ENCODE results near the gene RPN2. TPM values are rescaled to one million over a fixed set of nuclear protein-coding genes. Genes with fewer than 3 reads are reported as not detected.

Gene RPN2
- total RNA-seq, 4 donors from 2014 or later = 74.4 to 161 (median 107) TPM

DNA sequence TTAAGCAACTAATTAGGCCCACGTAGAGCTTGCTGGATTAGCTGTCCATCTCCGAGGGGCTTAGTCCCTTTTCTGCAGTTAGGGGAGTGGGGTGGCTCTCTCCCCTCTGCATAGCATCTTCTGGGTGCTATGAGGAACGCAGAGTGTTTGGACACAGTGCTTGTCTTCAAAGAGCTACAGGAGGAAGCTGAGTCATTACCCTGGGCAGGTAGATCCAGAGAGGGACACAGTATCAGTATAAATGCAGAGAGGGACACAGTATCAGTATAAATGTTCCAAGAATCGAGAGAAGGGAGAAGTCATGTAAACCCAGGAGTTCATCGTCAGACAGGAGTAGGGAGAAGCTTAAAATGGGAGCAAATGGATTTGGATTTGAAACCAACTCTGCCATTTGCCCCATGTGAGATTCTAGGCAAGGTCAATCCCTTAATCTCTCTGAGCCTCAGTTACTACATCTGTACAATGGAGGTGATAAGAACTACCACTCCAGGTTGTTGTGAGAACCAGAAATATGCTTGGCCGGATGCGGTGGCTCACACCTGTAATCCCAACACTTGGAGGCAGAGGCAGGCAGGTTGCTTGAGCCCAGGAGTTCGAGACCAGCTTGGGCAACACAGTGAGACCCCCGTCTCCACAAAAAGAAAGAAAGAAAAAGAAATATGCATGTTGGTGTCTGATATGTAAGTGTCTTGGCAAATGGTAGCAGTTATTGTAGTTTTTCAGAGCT, 88.0 kb downstream of the RPN2 start:
- no peak for TF ChIP-seq POLR2A (IDR thresholded peaks at IDR 0.05)
- TF ChIP-seq, protein P1, sequence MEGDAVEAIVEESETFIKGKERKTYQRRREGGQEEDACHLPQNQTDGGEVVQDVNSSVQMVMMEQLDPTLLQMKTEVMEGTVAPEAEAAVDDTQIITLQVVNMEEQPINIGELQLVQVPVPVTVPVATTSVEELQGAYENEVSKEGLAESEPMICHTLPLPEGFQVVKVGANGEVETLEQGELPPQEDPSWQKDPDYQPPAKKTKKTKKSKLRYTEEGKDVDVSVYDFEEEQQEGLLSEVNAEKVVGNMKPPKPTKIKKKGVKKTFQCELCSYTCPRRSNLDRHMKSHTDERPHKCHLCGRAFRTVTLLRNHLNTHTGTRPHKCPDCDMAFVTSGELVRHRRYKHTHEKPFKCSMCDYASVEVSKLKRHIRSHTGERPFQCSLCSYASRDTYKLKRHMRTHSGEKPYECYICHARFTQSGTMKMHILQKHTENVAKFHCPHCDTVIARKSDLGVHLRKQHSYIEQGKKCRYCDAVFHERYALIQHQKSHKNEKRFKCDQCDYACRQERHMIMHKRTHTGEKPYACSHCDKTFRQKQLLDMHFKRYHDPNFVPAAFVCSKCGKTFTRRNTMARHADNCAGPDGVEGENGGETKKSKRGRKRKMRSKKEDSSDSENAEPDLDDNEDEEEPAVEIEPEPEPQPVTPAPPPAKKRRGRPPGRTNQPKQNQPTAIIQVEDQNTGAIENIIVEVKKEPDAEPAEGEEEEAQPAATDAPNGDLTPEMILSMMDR (IDR thresholded peaks at IDR 0.05) = no peak
- DNase-seq = no peak
- no peaks in the 10 kb centered on the region for H3K27me3 ChIP-seq
- H3K36me3 ChIP-seq = no peaks in the 10 kb centered on the region
- no peak overlapping the region for H3K4me3 ChIP-seq
- intact Hi-C loops (cut with DNase I; ENCODE audit: low total_unique reads) = no loop called here
- H3K27ac ChIP-seq = no peak overlapping the region
- no peaks in the 10 kb centered on the region for H3K9me3 ChIP-seq
- H3K4me1 ChIP-seq = no peaks in the 10 kb centered on the region

DNA sequence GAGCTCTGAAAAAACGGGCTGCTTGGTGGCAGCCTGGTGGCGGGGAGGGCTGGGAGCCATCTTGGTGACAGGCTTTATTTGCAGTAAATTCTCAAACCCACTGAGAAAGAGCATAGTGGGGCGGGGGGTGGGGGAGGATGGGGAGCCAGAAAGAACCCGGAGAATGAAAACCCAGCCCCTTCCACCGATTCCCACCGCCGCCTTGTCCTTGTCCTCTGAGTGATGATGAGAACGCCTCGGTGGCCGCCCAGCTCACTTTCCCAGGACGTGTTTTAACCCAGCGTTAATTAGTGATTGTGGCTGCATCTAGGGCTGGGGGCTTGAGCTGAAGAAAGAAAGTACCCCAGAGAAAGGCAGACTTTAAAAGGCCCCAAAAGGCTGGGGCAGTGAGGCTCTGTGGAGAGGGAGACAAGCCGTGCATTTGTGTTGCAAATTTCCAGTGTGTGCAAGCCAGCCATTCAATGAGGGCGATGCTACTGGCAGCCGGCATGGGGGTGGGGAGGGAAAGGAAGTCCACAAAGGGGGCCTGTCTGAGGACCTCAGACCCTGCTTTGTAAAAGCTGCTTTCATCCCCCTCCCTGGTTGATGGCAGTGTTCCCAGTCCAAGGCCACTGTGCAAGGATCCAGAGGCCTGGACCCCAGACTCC, 88.7 kb downstream of the RPN2 start:
- DNase-seq = no peak
- H3K4me3 ChIP-seq = no peak overlapping the region
- intact Hi-C loops (cut with DNase I; ENCODE audit: low total_unique reads) = no loop called here
- H3K27ac ChIP-seq = no peak overlapping the region
- no peaks in the 10 kb centered on the region for H3K36me3 ChIP-seq
- TF ChIP-seq, protein P1 (IDR thresholded peaks at IDR 0.05) = no peak
- no peak for TF ChIP-seq POLR2A (IDR thresholded peaks at IDR 0.05)
- no peaks in the 10 kb centered on the region for H3K4me1 ChIP-seq
- H3K9me3 ChIP-seq = no peaks in the 10 kb centered on the region
- no peaks in the 10 kb centered on the region for H3K27me3 ChIP-seq

DNA sequence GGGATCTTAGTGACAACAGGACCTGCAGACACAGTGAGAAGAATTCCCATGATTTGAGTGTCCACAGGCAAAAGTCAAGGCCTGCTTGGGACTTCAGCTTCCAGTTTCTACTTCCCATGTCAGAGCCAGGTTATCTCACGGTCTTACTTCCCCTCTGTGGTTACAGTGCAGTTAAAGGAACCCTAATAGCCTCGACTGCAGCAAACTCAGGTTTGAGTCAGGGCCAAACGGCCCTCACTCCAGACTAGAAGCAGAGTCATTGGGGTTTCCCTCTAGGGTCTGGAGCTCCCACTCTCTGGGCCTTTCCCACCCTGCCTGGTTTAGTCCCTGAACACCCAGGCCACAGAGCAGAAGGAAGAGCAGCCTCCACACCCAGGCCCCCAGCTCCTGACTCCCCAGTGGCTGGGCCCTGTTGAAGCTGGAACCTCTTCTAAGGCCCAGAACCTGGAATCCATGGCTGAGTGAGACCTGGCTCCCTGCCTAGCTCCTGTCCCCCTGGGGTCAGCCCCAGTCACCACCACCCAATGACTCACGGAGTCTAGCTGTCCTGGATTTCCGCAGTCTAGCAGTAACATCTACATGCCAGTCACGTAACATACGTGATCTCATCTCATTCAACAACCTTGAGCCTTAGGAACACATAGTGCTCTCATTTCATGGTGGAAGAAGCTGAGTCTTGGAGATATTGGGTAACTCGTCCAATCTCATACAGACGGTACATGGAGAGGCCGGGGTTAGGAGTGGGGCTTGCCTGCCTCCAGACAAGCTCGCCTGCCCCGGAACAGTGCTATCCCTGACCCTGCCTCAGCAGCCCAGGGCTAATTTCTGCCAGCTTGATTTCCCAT, 91.7 kb downstream of the RPN2 start:
- H3K4me1 ChIP-seq = no peaks in the 10 kb centered on the region
- no peaks in the 10 kb centered on the region for H3K27me3 ChIP-seq
- no peaks in the 10 kb centered on the region for H3K9me3 ChIP-seq
- DNase-seq = no peak
- intact Hi-C loops (cut with DNase I; ENCODE audit: low total_unique reads) = loop anchor here (5.0 kb wide), 1 partner anchor 257 kb away; the partner anchor contains the start of gene BLCAP
- H3K4me3 ChIP-seq = no peak overlapping the region
- TF ChIP-seq, protein P1 (IDR thresholded peaks at IDR 0.05) = no peak
- TF ChIP-seq POLR2A (IDR thresholded peaks at IDR 0.05) = no peak
- no peak overlapping the region for H3K27ac ChIP-seq
- H3K36me3 ChIP-seq = no peaks in the 10 kb centered on the region

DNA sequence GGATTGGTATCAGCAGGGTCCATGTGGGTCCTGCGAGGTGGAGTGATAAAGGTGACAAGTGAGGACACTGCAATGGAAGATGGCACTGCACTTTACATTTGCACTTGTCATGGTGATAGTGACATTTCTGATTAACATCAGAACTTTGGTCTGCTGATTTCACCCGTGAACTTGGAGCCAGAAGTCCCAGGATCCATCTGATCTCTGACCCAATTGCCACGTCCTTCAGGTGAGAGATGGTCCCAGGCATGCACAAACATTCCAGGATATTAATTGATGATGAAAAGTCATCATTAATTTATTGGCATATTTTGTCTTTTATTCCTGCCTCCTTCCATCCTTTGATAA, 92.3 kb downstream of the RPN2 start:
- Histone ChIP-seq H3K27ac (no peak overlapping the region), H3K4me1 (no peaks in the 10 kb centered on the region), H3K36me3 (no peaks in the 10 kb centered on the region), H3K9me3 (no peaks in the 10 kb centered on the region), H3K4me3 (no peak overlapping the region), H3K27me3 (no peaks in the 10 kb centered on the region)
- no peak for TF ChIP-seq POLR2A (IDR thresholded peaks at IDR 0.05)
- TF ChIP-seq, protein P1 (IDR thresholded peaks at IDR 0.05) = no peak
- intact Hi-C loops (cut with DNase I; ENCODE audit: low total_unique reads) = loop anchor here (5.0 kb wide), 1 partner anchor 256 kb away; the partner anchor contains the start of gene BLCAP
- DNase-seq = no peak

Measured in uterus (tissue), 4 donors.